Neural cell (in vitro differentiated cells): ENCODE measurements around the gene BRD3. TPM values are rescaled to one million over a fixed set of nuclear protein-coding genes. Genes with fewer than 3 reads are reported as not detected.

Experiments
- H2AFZ ChIP-seq: fragments of 200-600, 300-800 bp; sonication (generic), shearing (Covaris generic); 2 replicates; pipeline ENCODE4 v1.6.0; 2014; ENCODE audit warnings: low read depth, mild to moderate bottlenecking, antibody characterized with exemption, low read length, moderate library complexity
- H3F3A ChIP-seq: fragments of 200-600 bp; shearing (Covaris generic); 2 replicates; pipeline ENCODE4 v1.6.1; 2016; ENCODE audit warnings: mild to moderate bottlenecking, moderate library complexity, mixed read lengths, antibody characterized with exemption, low read length; ENCODE audit not compliant: insufficient read depth, poor library complexity, severe bottlenecking
- H3K27ac ChIP-seq: fragments of 200-600, 300-800 bp; sonication (generic), shearing (Covaris generic); 2 replicates; pipeline ENCODE4 v1.5.1; 2014; ENCODE audit warnings: mild to moderate bottlenecking, low read length, moderate library complexity
- H3K27me3 ChIP-seq: fragments of 300-800, 200-600 bp; sonication (generic), shearing (Covaris generic); 2 replicates; pipeline ENCODE4 v1.6.0; 2014; ENCODE audit warnings: mild to moderate bottlenecking, low read depth, low read length, moderate library complexity; ENCODE audit not compliant: insufficient read depth
- H3K36me3 ChIP-seq: fragments of 300-800, 200-600 bp; sonication (generic), shearing (Covaris generic); 2 replicates; pipeline ENCODE4 v1.5.1; 2014; ENCODE audit warnings: mild to moderate bottlenecking, antibody characterized with exemption, low read length, moderate library complexity; ENCODE audit not compliant: insufficient read depth
- H3K4me2 ChIP-seq: fragments of 300-800, 200-600 bp; sonication (generic), shearing (Covaris generic); 2 replicates; pipeline ENCODE4 v1.6.0; 2014; ENCODE audit warnings: mild to moderate bottlenecking, low read length
- H3K4me3 ChIP-seq: fragments of 300-800, 200-600 bp; sonication (generic), shearing (Covaris generic); 2 replicates; pipeline ENCODE4 v1.5.1; 2014; ENCODE audit warnings: mild to moderate bottlenecking, low read length, moderate library complexity
- H3K79me2 ChIP-seq: fragments of 200-600 bp; shearing (Covaris generic); replicated peaks from 2 replicates; pipeline ENCODE4 v1.6.0; 2014; ENCODE audit warnings: mild to moderate bottlenecking, low read length, moderate library complexity; ENCODE audit not compliant: insufficient read depth
- H3K9ac ChIP-seq: fragments of 300-800, 200-600 bp; sonication (generic), shearing (Covaris generic); 2 replicates; pipeline ENCODE4 v1.6.1; 2016; ENCODE audit warnings: mild to moderate bottlenecking, low read length, mixed read lengths
- H3K9me2 ChIP-seq: fragments of 200-600 bp; shearing (Covaris generic); 2 replicates; pipeline ENCODE4 v1.6.1; 2016; ENCODE audit warnings: mild to moderate bottlenecking, low read length, mixed read lengths; ENCODE audit not compliant: insufficient read depth
- H3K9me3 ChIP-seq: fragments of 200-600, 300-800 bp; sonication (generic), shearing (Covaris generic); 2 replicates; pipeline ENCODE4 v1.6.1; 2016; ENCODE audit warnings: mild to moderate bottlenecking, mixed run types, low read length, moderate library complexity, mixed read lengths
- H4K20me1 ChIP-seq: fragments of 200-600 bp; shearing (Covaris generic); 2 replicates; pipeline ENCODE4 v1.6.1; 2016; ENCODE audit warnings: mild to moderate bottlenecking, mixed run types; ENCODE audit not compliant: insufficient read depth
- EP300 ChIP-seq: fragments of 450-650 bp; conservative IDR thresholded peaks from 2 replicates; pipeline ENCODE4 v1.6.1; 2014; ENCODE audit warnings: antibody characterized with exemption, mild to moderate bottlenecking, moderate library complexity; ENCODE audit not compliant: poor library complexity, severe bottlenecking
- EZH2 ChIP-seq: fragments of 200-600, 300-800 bp; shearing (Covaris generic), sonication (generic); IDR thresholded peaks from 2 replicates; pipeline ENCODE4 v1.6.1; 2014; ENCODE audit warnings: antibody characterized with exemption, low read length, borderline replicate concordance, mild to moderate bottlenecking; ENCODE audit not compliant: insufficient read depth, poor library complexity, severe bottlenecking
- MXI1 ChIP-seq: fragments of 450-650 bp; conservative IDR thresholded peaks from 2 replicates; pipeline ENCODE4 v1.6.1; 2014; ENCODE audit warnings: antibody characterized with exemption, mild to moderate bottlenecking; ENCODE audit not compliant: poor library complexity, severe bottlenecking
- POLR2AphosphoS5 ChIP-seq: IDR thresholded peaks from 2 replicates; pipeline ENCODE4 v1.6.1; 2012
- RAD21 ChIP-seq: fragments of 450-650 bp; conservative IDR thresholded peaks from 2 replicates; pipeline ENCODE4 v1.6.1; 2014; ENCODE audit warnings: antibody characterized with exemption, mild to moderate bottlenecking, moderate library complexity
- REST ChIP-seq: IDR thresholded peaks from 2 replicates; pipeline ENCODE4 v1.6.1; 2012; ENCODE audit warnings: borderline replicate concordance
- SMC3 ChIP-seq: fragments of 450-650 bp; conservative IDR thresholded peaks from 2 replicates; pipeline ENCODE4 v1.6.1; 2014; ENCODE audit warnings: antibody characterized with exemption, mild to moderate bottlenecking, moderate library complexity; ENCODE audit not compliant: poor library complexity
- TAF1 ChIP-seq: IDR thresholded peaks from 2 replicates; pipeline ENCODE4 v1.6.1; 2012; ENCODE audit warnings: low read depth
- polyA plus RNA-seq: library from polyadenylated mRNA; depleted of rRNA; stranded (reverse); fragments of >200 nt; gene quantifications from 2 replicates; pipeline ENCODE4 v1.2.3, GENCODE V29; 2014
- TF ChIP-seq, protein P1 (sequence below): fragments of 450-650 bp; IDR thresholded peaks from 2 replicates; pipeline ENCODE4 v1.5.1; 2014; ENCODE audit warnings: antibody characterized with exemption, mild to moderate bottlenecking, moderate library complexity; ENCODE audit not compliant: poor library complexity, severe bottlenecking

BRD3 gene
- polyA plus RNA-seq, 1 donor from 2014 or later, result 17.6 TPM

DNA sequence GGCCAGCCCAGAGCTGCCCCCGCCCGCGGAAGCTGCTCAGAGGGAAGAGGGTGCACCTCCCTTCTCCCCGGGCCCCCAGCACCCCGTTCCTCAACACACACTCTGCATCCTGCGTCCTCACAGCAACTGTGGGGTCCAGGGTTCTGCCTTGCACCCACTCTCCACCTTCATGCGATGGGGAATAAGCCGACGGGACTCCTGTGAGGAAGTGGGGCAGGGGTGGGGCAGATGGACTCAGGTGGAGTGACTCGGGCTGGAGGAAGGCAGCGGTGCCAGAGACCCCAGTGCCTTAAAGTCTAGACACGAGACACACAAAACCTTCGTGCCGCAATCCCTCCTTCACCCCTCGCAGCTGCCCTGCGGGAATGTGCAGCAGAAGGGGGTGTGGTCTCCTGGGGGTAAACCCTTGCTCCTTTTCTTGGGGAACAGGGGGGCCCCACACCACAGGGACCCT lies 8.6 kb downstream of the BRD3 start:
- H3K4me3 ChIP-seq, result no peak overlapping the region
- no peaks in the 10 kb centered on the region for H3K27me3 ChIP-seq
- no peak overlapping the region for H3K9ac ChIP-seq
- no peaks in the 10 kb centered on the region for H3K9me3 ChIP-seq
- peaks cover 99% of the 10 kb centered on the region for H3K79me2 ChIP-seq
- H3K36me3 ChIP-seq, result no peaks in the 10 kb centered on the region
- H3K27ac ChIP-seq, result no peak overlapping the region
- no peak overlapping the region for H2AFZ ChIP-seq
- H4K20me1 ChIP-seq, result peaks cover 98% of the 10 kb centered on the region
- TF ChIP-seq, protein P1, sequence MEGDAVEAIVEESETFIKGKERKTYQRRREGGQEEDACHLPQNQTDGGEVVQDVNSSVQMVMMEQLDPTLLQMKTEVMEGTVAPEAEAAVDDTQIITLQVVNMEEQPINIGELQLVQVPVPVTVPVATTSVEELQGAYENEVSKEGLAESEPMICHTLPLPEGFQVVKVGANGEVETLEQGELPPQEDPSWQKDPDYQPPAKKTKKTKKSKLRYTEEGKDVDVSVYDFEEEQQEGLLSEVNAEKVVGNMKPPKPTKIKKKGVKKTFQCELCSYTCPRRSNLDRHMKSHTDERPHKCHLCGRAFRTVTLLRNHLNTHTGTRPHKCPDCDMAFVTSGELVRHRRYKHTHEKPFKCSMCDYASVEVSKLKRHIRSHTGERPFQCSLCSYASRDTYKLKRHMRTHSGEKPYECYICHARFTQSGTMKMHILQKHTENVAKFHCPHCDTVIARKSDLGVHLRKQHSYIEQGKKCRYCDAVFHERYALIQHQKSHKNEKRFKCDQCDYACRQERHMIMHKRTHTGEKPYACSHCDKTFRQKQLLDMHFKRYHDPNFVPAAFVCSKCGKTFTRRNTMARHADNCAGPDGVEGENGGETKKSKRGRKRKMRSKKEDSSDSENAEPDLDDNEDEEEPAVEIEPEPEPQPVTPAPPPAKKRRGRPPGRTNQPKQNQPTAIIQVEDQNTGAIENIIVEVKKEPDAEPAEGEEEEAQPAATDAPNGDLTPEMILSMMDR, result no peak
- TF ChIP-seq EZH2, result no peak
- no peak for TF ChIP-seq TAF1
- no peak for TF ChIP-seq POLR2AphosphoS5
- no peak for TF ChIP-seq RAD21
- no peak for TF ChIP-seq EP300
- TF ChIP-seq SMC3, result no peak
- no peak for TF ChIP-seq REST
- no peak overlapping the region for H3K4me2 ChIP-seq
- no peaks in the 10 kb centered on the region for H3K9me2 ChIP-seq
- no peaks in the 10 kb centered on the region for H3F3A ChIP-seq

- peaks cover 95% of the 10 kb centered on the region for H3K79me2 ChIP-seq
- no peaks in the 10 kb centered on the region for H3K36me3 ChIP-seq
- H2AFZ ChIP-seq, result no peak overlapping the region
- peaks cover 98% of the 10 kb centered on the region for H4K20me1 ChIP-seq
- H3K4me3 ChIP-seq, result no peak overlapping the region
- no peaks in the 10 kb centered on the region for H3F3A ChIP-seq
- TF ChIP-seq, protein P1, result no peak
- TF ChIP-seq RAD21 (no peak), SMC3 (no peak), EP300 (no peak), POLR2AphosphoS5 (no peak), EZH2 (no peak), MXI1 (no peak), TAF1 (no peak), REST (no peak)
- no peak overlapping the region for H3K9ac ChIP-seq
- no peak overlapping the region for H3K4me2 ChIP-seq
- H3K27me3 ChIP-seq, result no peaks in the 10 kb centered on the region
- H3K9me3 ChIP-seq, result no peaks in the 10 kb centered on the region
- H3K9me2 ChIP-seq, result no peaks in the 10 kb centered on the region
- no peak overlapping the region for H3K27ac ChIP-seq
Measured at GRCh38 chr9:134058716-134059115, 9.1 kb downstream of the BRD3 start.
